Type B pancreatic cell (in vitro differentiated cells): ENCODE measurements around the gene TASOR. TPM values are rescaled to one million over a fixed set of nuclear protein-coding genes. Genes with fewer than 3 reads are reported as not detected.
"Not testable (repeated sequence)": the region's sequence is repeated elsewhere in the genome, so short reads cannot be mapped to it uniquely, and the experiment has no call there.

ENCODE experiments used
- DNase-seq: peaks from one replicate; pipeline ENCODE4 v3.0.0; 2021; ENCODE audit warnings: mixed read lengths; ENCODE audit not compliant: unreplicated experiment; ENCODE audit errors: extremely low spot score
- H3K27ac Mint-ChIP-seq: 2 replicates; pipeline ENCODE4 v1.8.0; 2021; ENCODE audit warnings: mild to moderate bottlenecking, mixed read lengths
- H3K27me3 Mint-ChIP-seq: 2 replicates; pipeline ENCODE4 v1.8.0; 2021; ENCODE audit warnings: mixed read lengths
- H3K36me3 Mint-ChIP-seq: 2 replicates; pipeline ENCODE4 v1.8.0; 2021; ENCODE audit warnings: mixed read lengths
- H3K4me1 Mint-ChIP-seq: one replicate; pipeline ENCODE4 v1.8.0; 2021; ENCODE audit warnings: mixed read lengths; ENCODE audit not compliant: unreplicated experiment
- H3K4me3 Mint-ChIP-seq: 2 replicates; pipeline ENCODE4 v1.8.0; 2021; ENCODE audit warnings: mild to moderate bottlenecking, mixed read lengths
- H3K9me3 Mint-ChIP-seq: 2 replicates; pipeline ENCODE4 v1.8.0; 2021; ENCODE audit warnings: mixed read lengths
- CTCF ChIP-seq: fragments of 200-600 bp; sonication (generic); conservative IDR thresholded peaks from 2 replicates; pipeline ENCODE4 v1.5.0; 2021; ENCODE audit warnings: antibody characterized with exemption, mild to moderate bottlenecking
- total RNA-seq: library from RNA; stranded (reverse); gene quantifications from 2 replicates; pipeline ENCODE4 v1.2.1, GENCODE V29; 2021; ENCODE audit warnings: low replicate concordance

Gene TASOR
- total RNA-seq, 1 donor from 2014 or later, result 55.1 TPM

DNA sequence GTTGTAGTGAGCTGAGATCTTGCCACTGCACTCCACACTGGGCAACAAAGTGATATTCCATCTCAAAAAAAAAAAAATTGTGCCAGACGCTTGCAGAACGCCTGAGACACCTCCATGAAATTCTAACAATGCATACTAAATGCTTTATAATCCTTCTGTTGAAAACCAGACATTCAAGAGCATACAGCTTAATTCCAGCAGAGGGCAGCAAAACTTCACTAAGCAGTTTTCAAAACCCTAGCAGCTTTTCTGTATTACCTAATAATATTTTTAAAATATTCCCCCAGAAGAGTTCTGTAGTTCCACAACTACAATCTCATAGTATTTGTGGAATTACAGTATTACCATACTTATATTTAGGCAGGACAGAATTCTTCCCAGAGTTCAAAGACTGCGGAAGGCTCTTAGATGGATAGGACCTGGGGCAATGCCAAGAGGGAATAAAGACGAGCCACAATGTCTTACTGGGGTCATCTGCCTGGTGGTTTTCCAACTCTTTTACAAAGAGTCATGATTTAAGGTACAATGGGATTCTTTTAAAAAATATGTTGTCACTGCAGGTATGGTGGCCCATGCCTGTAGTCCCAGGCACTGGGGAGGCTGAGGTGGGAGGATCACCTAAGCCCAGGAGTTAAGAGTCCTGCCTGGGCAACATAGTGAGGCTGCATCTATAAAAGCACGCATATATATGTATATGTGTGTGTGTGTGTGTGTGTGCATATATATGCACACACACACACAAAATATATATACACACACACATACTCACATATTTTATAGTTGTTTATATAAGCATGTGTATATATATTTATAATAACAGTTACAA, 19.6 kb upstream of the TASOR start:
- Mint-ChIP-seq H3K4me3 (no peak overlapping the region), H3K27ac (no peak overlapping the region), H3K36me3 (no peaks in the 10 kb centered on the region), H3K9me3 (peaks cover 4% of the 10 kb centered on the region), H3K27me3 (no peaks in the 10 kb centered on the region), H3K4me1 (peaks cover 5% of the 10 kb centered on the region)
- DNase-seq, result no peak
- TF ChIP-seq CTCF, result peak; percentile 95

DNA sequence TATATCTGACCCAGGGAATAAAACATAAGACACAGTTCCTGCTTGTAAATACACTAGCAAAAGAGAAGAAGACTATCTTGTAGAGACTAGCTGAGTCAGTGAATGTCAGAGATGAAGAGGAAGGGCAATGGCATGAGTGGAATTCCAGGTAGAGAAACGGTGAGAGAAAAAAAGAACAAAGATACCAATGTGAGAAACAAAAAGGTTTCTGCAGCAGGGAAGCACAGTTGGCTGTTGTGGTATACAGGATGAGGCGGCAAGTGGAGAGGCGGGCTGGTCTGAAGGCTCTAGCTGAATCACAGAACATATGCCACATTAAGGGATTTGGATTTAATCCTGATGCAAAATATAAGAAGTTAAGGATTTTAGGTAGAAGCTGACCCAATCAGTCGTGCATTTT, 17.1 kb upstream of the TASOR start:
- Mint-ChIP-seq H3K27ac (peak overlapping the region; percentile 13), H3K4me3 (no peak overlapping the region), H3K36me3 (no peaks in the 10 kb centered on the region), H3K9me3 (no peaks in the 10 kb centered on the region), H3K27me3 (no peaks in the 10 kb centered on the region), H3K4me1 (peaks cover 5% of the 10 kb centered on the region)
- TF ChIP-seq CTCF, result no peak
- DNase-seq, result no peak

DNA sequence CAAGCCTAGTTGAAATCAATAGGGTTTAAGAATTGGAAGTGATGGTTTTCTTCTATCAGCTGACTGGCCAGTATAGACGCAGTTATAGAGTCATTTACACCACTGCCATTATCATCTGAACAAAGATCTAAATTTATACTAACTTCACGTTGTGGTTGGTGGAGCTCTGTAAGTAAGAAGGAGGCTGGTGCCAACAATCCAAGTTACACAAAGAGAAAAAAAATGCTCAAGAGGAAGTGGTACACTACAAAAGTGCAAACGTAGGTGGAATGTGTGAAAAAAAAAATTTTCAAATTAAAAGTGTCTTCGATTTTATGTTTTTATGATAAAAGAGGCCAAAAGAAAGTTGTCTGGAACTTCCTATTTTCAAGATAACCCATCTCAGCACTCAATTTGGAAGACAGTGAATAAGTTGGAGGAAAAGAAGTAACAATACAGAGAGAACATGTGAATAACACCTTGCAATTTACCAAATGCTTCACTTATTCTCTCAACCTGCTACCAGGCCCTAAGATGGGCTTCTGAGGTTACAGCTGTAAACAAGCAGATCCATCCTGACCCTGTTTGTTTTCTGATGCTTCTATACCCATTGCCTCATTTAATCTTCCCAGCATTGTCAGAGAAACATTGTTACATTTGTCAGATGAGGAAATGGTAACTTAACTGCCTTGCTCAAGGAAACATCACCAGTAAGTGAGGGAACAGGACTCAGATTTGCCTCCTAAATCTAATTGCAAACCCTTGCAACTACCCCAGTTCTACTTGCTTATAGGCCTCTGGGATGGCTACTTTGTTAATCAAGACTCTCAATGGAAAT, 12.0 kb upstream of the TASOR start:
- Mint-ChIP-seq H3K27me3 (no peaks in the 10 kb centered on the region), H3K4me3 (no peak overlapping the region), H3K4me1 (peaks cover 3% of the 10 kb centered on the region), H3K36me3 (no peaks in the 10 kb centered on the region), H3K27ac (no peak overlapping the region), H3K9me3 (no peaks in the 10 kb centered on the region)
- TF ChIP-seq CTCF, result no peak
- no peak for DNase-seq

GRCh38 chr3:56693750-56694149, 10.7 kb upstream of the TASOR start:
- TF ChIP-seq CTCF, result no peak
- H3K4me1 Mint-ChIP-seq, result no peaks in the 10 kb centered on the region
- H3K27ac Mint-ChIP-seq, result no peak overlapping the region
- H3K9me3 Mint-ChIP-seq, result no peaks in the 10 kb centered on the region
- H3K27me3 Mint-ChIP-seq, result no peaks in the 10 kb centered on the region
- no peaks in the 10 kb centered on the region for H3K36me3 Mint-ChIP-seq
- no peak overlapping the region for H3K4me3 Mint-ChIP-seq
- no peak for DNase-seq

DNA sequence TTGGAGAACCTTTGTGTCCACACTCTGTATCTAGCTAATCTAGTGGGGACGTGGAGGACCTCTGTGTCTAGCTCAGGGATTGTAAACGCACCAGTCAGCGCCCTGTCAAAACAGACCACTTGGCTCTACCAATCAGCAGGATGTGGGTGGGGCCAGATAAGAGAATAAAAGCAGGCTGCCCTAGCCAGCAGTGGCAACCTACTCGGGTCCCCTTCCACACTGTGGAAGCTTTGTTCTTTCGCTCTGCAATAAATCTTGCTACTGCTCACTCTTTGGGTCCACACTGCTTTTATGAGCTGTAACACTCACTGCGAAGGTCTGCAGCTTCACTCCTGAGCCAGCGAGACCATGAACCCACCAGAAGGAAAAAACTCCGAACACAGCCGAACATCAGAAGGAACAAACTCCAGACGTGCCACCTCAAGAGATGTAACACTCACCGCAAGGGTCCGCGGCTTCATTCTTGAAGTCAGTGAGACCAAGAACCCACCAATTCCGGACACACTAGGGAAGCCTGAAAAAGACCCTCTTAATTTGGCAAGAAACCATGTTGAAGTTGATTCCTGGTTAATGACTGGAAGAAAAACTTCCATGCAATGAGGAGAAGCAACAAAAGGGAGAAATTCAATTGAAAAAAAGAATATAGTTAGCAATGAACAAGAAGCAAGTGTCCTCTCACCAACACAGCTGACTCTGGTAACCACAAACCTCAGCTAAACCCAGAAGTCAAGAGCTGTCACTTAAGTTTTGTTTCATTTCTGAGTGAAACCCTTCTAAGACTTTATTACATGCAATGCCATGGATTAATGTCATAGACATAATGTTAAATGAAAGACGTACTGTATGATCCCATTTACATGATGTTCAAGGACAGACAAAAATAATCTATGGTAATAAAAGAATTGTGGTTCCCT, 9.7 kb upstream of the TASOR start:
- not testable (repeated sequence) for H3K27me3 Mint-ChIP-seq

DNA sequence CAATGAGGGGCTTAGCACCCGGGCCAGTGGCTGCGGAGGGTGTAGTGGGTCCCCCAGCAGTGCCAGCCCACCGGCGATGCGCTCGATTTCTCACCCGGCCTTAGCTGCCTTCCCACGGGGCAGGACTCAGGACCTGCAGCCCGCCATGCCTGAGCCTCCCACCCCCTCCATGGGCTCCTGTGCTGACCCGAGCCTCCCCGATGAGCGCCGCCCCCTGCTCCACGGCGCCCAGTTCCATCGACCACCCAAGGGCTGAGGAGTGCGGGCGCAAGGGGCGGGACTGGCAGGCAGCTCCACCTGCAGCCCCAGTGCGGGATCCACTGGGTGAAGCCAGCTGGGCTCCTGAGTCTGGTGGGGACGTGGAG, 8.9 kb upstream of the TASOR start:
- H3K4me1 Mint-ChIP-seq, result not testable (repeated sequence)

More for the DNA sequence above, 9.7 kb upstream of the TASOR start:
- not testable (repeated sequence) for H3K27ac Mint-ChIP-seq, H3K4me1 Mint-ChIP-seq, H3K36me3 Mint-ChIP-seq, DNase-seq, H3K4me3 Mint-ChIP-seq, H3K9me3 Mint-ChIP-seq

More for the DNA sequence above, 8.9 kb upstream of the TASOR start:
- not testable (repeated sequence) for H3K27me3 Mint-ChIP-seq, H3K4me3 Mint-ChIP-seq, H3K9me3 Mint-ChIP-seq, H3K27ac Mint-ChIP-seq, H3K36me3 Mint-ChIP-seq, DNase-seq
